ENCODE data around the gene RIT2.

The RIT2 gene

GRCh38 chr18:42882122-42882521 lies 233.4 kb downstream of the RIT2 start:
- no peak overlapping the region for H3K4me2 ChIP-seq
- no peak for TF ChIP-seq Cebpa-rat (IDR thresholded peaks at IDR 0.05)

GRCh38 chr18:42872838-42873237 lies 242.6 kb downstream of the RIT2 start:
- no peak overlapping the region for H3K4me2 ChIP-seq
- H3K36me3 ChIP-seq = no peaks in the 10 kb centered on the region
- no peaks in the 10 kb centered on the region for H3K27me3 ChIP-seq
- no peaks in the 10 kb centered on the region for H4K20me1 ChIP-seq
- H3K27ac ChIP-seq = no peak overlapping the region
- no peak for TF ChIP-seq Cebpa-rat (IDR thresholded peaks at IDR 0.05)
- H3K9me3 ChIP-seq = no peaks in the 10 kb centered on the region
- no peaks in the 10 kb centered on the region for H3K4me1 ChIP-seq
- H3K9ac ChIP-seq = no peak overlapping the region
- no peak overlapping the region for H3K4me3 ChIP-seq

More at GRCh38 chr18:42882122-42882521, 233.4 kb downstream of the RIT2 start:
- no peaks in the 10 kb centered on the region for H3K9me3 ChIP-seq
- H3K36me3 ChIP-seq = no peaks in the 10 kb centered on the region
- H3K27me3 ChIP-seq = no peaks in the 10 kb centered on the region
- no peak overlapping the region for H3K9ac ChIP-seq
- no peaks in the 10 kb centered on the region for H3K4me1 ChIP-seq
- H4K20me1 ChIP-seq = no peaks in the 10 kb centered on the region
- H3K4me3 ChIP-seq = no peak overlapping the region
- H3K27ac ChIP-seq = no peak overlapping the region

GRCh38 chr18:42864876-42865275 lies 250.6 kb downstream of the RIT2 start:
- H3K4me1 ChIP-seq = no peaks in the 10 kb centered on the region
- no peaks in the 10 kb centered on the region for H4K20me1 ChIP-seq
- no peak overlapping the region for H3K9ac ChIP-seq
- no peak overlapping the region for H3K4me2 ChIP-seq
- no peaks in the 10 kb centered on the region for H3K36me3 ChIP-seq
- no peaks in the 10 kb centered on the region for H3K27me3 ChIP-seq
- H3K27ac ChIP-seq = no peak overlapping the region
- no peaks in the 10 kb centered on the region for H3K9me3 ChIP-seq
- no peak overlapping the region for H3K4me3 ChIP-seq
- no peak for TF ChIP-seq Cebpa-rat (IDR thresholded peaks at IDR 0.05)

GRCh38 chr18:42861271-42861670 lies 254.2 kb downstream of the RIT2 start:
- H4K20me1 ChIP-seq = no peaks in the 10 kb centered on the region
- H3K9me3 ChIP-seq = no peaks in the 10 kb centered on the region
- H3K36me3 ChIP-seq = no peaks in the 10 kb centered on the region
- no peak overlapping the region for H3K4me3 ChIP-seq
- no peak overlapping the region for H3K27ac ChIP-seq
- no peak for TF ChIP-seq Cebpa-rat (IDR thresholded peaks at IDR 0.05)
- H3K9ac ChIP-seq = no peak overlapping the region
- H3K4me2 ChIP-seq = no peak overlapping the region
- no peaks in the 10 kb centered on the region for H3K4me1 ChIP-seq
- H3K27me3 ChIP-seq = no peaks in the 10 kb centered on the region

GRCh38 chr18:42860548-42860947 lies 254.9 kb downstream of the RIT2 start:
- Histone ChIP-seq H3K27me3 (no peaks in the 10 kb centered on the region), H3K4me2 (no peak overlapping the region), H3K36me3 (no peaks in the 10 kb centered on the region), H4K20me1 (no peaks in the 10 kb centered on the region), H3K4me3 (no peak overlapping the region), H3K9ac (no peak overlapping the region), H3K9me3 (no peaks in the 10 kb centered on the region), H3K4me1 (no peaks in the 10 kb centered on the region), H3K27ac (no peak overlapping the region)
- no peak for TF ChIP-seq Cebpa-rat (IDR thresholded peaks at IDR 0.05)

GRCh38 chr18:42860011-42860410 lies 255.5 kb downstream of the RIT2 start:
- Histone ChIP-seq H3K4me2 (no peak overlapping the region), H3K27me3 (no peaks in the 10 kb centered on the region), H3K4me3 (no peak overlapping the region), H3K36me3 (no peaks in the 10 kb centered on the region), H3K9ac (no peak overlapping the region), H3K4me1 (no peaks in the 10 kb centered on the region), H3K27ac (no peak overlapping the region), H3K9me3 (no peaks in the 10 kb centered on the region), H4K20me1 (no peaks in the 10 kb centered on the region)
- no peak for TF ChIP-seq Cebpa-rat (IDR thresholded peaks at IDR 0.05)

DNA sequence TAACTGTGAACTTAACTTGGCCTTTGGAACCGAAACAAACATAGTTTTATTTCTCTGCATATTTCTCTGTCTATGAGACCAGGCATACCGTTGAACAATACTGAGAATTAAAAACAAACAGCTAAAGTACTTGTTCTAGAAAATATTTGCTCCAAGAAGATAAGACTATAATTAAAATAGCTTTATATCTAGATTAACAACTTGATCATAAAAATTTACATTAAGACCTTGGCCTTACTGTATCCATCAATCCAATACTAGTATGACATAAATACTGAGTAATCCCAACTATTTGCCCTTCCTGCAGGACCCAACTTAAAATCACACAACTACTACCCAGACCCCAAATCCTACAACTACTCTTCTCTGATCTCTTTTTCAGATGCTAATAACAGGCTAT lies 260.9 kb downstream of the RIT2 start:
- no peak overlapping the region for H3K27ac ChIP-seq
- no peaks in the 10 kb centered on the region for H3K36me3 ChIP-seq
- H3K9me3 ChIP-seq = no peaks in the 10 kb centered on the region
- no peak for TF ChIP-seq Cebpa-rat (IDR thresholded peaks at IDR 0.05)
- H3K9ac ChIP-seq = no peak overlapping the region
- H3K4me2 ChIP-seq = no peak overlapping the region
- H3K4me1 ChIP-seq = no peaks in the 10 kb centered on the region
- H3K4me3 ChIP-seq = no peak overlapping the region
- no peaks in the 10 kb centered on the region for H4K20me1 ChIP-seq
- no peaks in the 10 kb centered on the region for H3K27me3 ChIP-seq

DNA sequence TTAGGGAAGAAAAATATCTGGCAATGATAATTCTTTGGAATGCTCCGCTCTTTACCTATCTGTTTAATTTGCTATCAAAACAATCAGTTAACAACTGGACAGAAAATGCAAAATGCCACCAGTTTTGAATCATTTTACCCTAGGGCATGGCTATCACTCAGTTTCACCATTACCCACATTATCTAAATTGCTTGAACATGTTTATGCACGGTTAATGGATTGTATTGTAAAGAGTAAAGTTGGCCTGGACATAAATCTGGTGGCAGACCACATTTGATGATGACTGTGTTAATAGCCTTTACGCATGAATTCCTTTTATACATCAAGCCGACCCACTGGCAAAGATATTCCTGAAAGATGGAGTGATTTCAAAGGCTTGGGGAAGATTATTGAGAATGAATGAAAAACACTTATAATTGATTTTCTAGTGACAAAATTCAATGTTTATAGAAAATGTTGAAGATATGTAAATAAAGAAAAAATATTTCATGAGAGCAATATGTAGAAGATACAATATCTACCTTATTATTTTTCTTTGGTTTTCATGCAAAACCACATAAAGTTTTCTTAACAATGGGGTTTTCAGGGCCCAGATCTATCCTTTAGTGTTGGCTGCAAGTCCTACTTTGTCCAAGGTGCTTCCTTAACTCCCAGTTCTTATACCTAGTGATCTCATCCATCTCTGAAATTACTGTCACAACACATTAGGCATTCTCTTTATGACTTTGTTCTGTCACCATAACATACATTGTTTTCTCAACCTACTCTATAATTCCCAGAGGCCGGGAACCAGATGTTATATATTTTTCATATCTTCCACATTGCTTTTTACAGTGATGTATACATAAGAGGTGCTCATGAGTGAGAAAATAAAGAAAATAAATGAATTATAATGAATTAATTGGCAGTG lies 265.1 kb downstream of the RIT2 start:
- Histone ChIP-seq H3K9me3 (no peaks in the 10 kb centered on the region), H3K9ac (no peak overlapping the region), H4K20me1 (no peaks in the 10 kb centered on the region), H3K4me3 (no peak overlapping the region), H3K36me3 (no peaks in the 10 kb centered on the region), H3K27me3 (no peaks in the 10 kb centered on the region), H3K27ac (no peak overlapping the region), H3K4me2 (no peak overlapping the region), H3K4me1 (no peaks in the 10 kb centered on the region)
- no peak for TF ChIP-seq Cebpa-rat (IDR thresholded peaks at IDR 0.05)

- no peaks in the 10 kb centered on the region for H4K20me1 ChIP-seq
- H3K27me3 ChIP-seq = no peaks in the 10 kb centered on the region
- H3K36me3 ChIP-seq = no peaks in the 10 kb centered on the region
- no peak overlapping the region for H3K4me2 ChIP-seq
- H3K9me3 ChIP-seq = no peaks in the 10 kb centered on the region
- H3K4me3 ChIP-seq = no peak overlapping the region
- TF ChIP-seq Cebpa-rat (IDR thresholded peaks at IDR 0.05) = no peak
- H3K9ac ChIP-seq = no peak overlapping the region
- no peaks in the 10 kb centered on the region for H3K4me1 ChIP-seq
- H3K27ac ChIP-seq = no peak overlapping the region
These were observed 276.1 kb downstream of the RIT2 start for GRCh38 chr18:42839408-42839807.

GRCh38 chr18:42838546-42839145 lies 276.8 kb downstream of the RIT2 start:
- no peak overlapping the region for H3K9ac ChIP-seq
- H3K27me3 ChIP-seq = no peaks in the 10 kb centered on the region
- no peak overlapping the region for H3K4me3 ChIP-seq
- H3K27ac ChIP-seq = no peak overlapping the region
- H4K20me1 ChIP-seq = no peaks in the 10 kb centered on the region
- no peaks in the 10 kb centered on the region for H3K36me3 ChIP-seq
- H3K4me2 ChIP-seq = no peak overlapping the region
- H3K9me3 ChIP-seq = no peaks in the 10 kb centered on the region
- TF ChIP-seq Cebpa-rat (IDR thresholded peaks at IDR 0.05) = no peak
- no peaks in the 10 kb centered on the region for H3K4me1 ChIP-seq

Measured in BLaER1 (cell line).